HG02623 (cell line): ENCODE results near the gene TMEM62.
A peak's percentile ranks its signal among the peaks of the same experiment; 100 is the strongest.
"Not testable (repeated sequence)": the region's sequence is repeated elsewhere in the genome, so short reads cannot be mapped to it uniquely, and the experiment has no call there.

Experiments used
- ATAC-seq: cut with Tn5 transposase; IDR thresholded peaks from one replicate; pipeline ENCODE4 v1.9.1; 2021; ENCODE audit warnings: moderate library complexity; ENCODE audit not compliant: unreplicated experiment

TMEM62 gene

GRCh38 chr15:43118829-43119228 lies 14.6 kb upstream of the TMEM62 start:
- ATAC-seq: no peak

- no peak for ATAC-seq
Observed at GRCh38 chr15:43121863-43122262, 11.5 kb upstream of the TMEM62 start.

- no peak for ATAC-seq
Observed at GRCh38 chr15:43125100-43125661, 8.2 kb upstream of the TMEM62 start.

- no peak for ATAC-seq
Observed at GRCh38 chr15:43126356-43126755, 7.0 kb upstream of the TMEM62 start.

- no peak for ATAC-seq
Observed at GRCh38 chr15:43127752-43128151, 5.6 kb upstream of the TMEM62 start.

GRCh38 chr15:43128174-43128979 lies 5.0 kb upstream of the TMEM62 start:
- not testable (repeated sequence) for ATAC-seq

GRCh38 chr15:43128980-43129335 lies 4.4 kb upstream of the TMEM62 start:
- no peak for ATAC-seq

- ATAC-seq: no peak
Observed at GRCh38 chr15:43132830-43133429, 456 bp upstream of the TMEM62 start.

- ATAC-seq: peak; percentile 25
Observed at GRCh38 chr15:43134157-43134635, 810 bp downstream of the TMEM62 start.

GRCh38 chr15:43135351-43135750 lies 2.0 kb downstream of the TMEM62 start:
- no peak for ATAC-seq

GRCh38 chr15:43143203-43143941 lies 10.0 kb downstream of the TMEM62 start:
- ATAC-seq: no peak

- no peak for ATAC-seq
Observed at GRCh38 chr15:43144512-43144911, 11.1 kb downstream of the TMEM62 start.

GRCh38 chr15:43146184-43146583 lies 12.8 kb downstream of the TMEM62 start:
- no peak for ATAC-seq

GRCh38 chr15:43150191-43150929 lies 17.0 kb downstream of the TMEM62 start:
- no peak for ATAC-seq

- no peak for ATAC-seq
Observed at GRCh38 chr15:43151688-43152087, 18.3 kb downstream of the TMEM62 start.

GRCh38 chr15:43153269-43153668 lies 19.9 kb downstream of the TMEM62 start:
- ATAC-seq: no peak

- no peak for ATAC-seq
Observed at GRCh38 chr15:43165801-43166325, 32.5 kb downstream of the TMEM62 start.

- not testable (repeated sequence) for ATAC-seq
Observed at GRCh38 chr15:43167261-43167660, 33.9 kb downstream of the TMEM62 start.

GRCh38 chr15:43168192-43169107 lies 35.1 kb downstream of the TMEM62 start:
- no peak for ATAC-seq
